ENCODE measurements around the gene NT5DC3. TPM values are rescaled to one million over a fixed set of nuclear protein-coding genes. Genes with fewer than 3 reads are reported as not detected.

Gene NT5DC3
- total and polyA plus RNA-seq, 9 of the 15 experiments (the other 6 are each of a cell fraction or from before 2014, with no cell fraction given): 6.3 to 33.5 (median 24.5) TPM

DNA sequence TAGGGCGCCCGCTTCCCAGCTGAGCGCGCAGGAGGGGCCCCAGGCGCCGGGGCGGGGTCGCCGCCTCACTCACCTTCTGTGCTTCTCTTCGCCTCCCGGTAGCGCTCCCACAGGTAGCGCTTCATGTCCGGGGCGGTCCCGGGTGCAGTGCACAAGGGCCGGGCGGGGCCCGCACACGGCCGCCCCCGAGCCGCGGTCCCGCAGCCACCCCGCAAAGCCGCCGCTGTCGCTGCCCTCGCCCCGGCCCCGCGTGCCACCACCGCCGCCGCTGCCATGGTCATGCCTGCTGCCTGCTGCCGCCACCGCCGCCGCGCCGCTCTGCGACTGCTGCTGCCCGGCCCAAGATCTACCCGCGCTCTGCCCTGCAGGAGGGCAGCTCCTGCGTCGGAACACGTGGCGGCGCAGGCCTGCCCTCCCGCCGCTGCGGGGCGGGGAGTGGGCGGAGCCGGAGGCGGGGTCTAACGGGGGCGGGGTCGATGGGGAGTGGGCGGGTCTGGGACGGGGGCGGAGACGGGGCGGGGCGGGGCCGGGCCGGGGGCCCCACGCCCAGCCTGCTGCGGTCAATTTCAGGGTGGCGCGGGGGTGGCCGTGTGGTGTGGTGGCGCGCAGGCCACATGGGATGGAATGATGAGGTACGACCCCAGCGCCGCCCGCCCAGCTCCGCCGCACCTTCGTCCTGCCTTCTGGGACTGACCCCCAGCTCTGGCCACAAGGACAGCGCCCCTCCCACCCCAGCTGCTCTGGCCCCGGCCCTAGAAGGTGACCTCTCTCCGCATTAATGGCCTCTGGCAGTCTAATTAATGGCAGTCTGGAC is at the start of gene NT5DC3 (continued):
- TF ChIP-seq ARID4B (CRISPR knock-in tag; IDR thresholded peaks at IDR 0.05) (peak; percentile 90), MECOM (CRISPR knock-in tag; IDR thresholded peaks at IDR 0.05) (0 out of 2 replicates have a peak, but pooled peaks have one; percentile 24), ZFP30 (CRISPR knock-in tag; IDR thresholded peaks at IDR 0.05; ENCODE audit: borderline replicate concordance) (no peak), ZNF174 (CRISPR knock-in tag; IDR thresholded peaks at IDR 0.05) (no peak), ZKSCAN1 (IDR thresholded peaks at IDR 0.05; ENCODE audit: low read depth, low read length) (no peak), SAFB (IDR thresholded peaks at IDR 0.05; ENCODE audit: borderline replicate concordance, low read depth, low read length) (no peak), CREB1 (IDR thresholded peaks at IDR 0.05) (no peak), CREB1 (CRISPR knock-in tag; IDR thresholded peaks at IDR 0.05) (no peak), ZBTB7A (IDR thresholded peaks at IDR 0.05; ENCODE audit: borderline replicate concordance, control insufficient read depth, low read depth, low read length) (0 out of 2 replicates have a peak, but pooled peaks have one; percentile 16), POLR2AphosphoS5 (IDR thresholded peaks at IDR 0.05; ENCODE audit: control insufficient read depth, insufficient read depth, low read depth, low read length) (peak; percentile 58; the same call in 1 of the 2 replicates), FOXK2 (conservative IDR thresholded peaks at IDR 0.05 in 1 of 2, IDR thresholded peaks at IDR 0.05 in 1 of 2; ENCODE audit: low read depth in 2 of 2) (no peak)
- TF ChIP-seq, protein P1, sequence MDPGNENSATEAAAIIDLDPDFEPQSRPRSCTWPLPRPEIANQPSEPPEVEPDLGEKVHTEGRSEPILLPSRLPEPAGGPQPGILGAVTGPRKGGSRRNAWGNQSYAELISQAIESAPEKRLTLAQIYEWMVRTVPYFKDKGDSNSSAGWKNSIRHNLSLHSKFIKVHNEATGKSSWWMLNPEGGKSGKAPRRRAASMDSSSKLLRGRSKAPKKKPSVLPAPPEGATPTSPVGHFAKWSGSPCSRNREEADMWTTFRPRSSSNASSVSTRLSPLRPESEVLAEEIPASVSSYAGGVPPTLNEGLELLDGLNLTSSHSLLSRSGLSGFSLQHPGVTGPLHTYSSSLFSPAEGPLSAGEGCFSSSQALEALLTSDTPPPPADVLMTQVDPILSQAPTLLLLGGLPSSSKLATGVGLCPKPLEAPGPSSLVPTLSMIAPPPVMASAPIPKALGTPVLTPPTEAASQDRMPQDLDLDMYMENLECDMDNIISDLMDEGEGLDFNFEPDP (CRISPR knock-in tag; IDR thresholded peaks at IDR 0.05): no peak
- TF ChIP-seq, protein P2, sequence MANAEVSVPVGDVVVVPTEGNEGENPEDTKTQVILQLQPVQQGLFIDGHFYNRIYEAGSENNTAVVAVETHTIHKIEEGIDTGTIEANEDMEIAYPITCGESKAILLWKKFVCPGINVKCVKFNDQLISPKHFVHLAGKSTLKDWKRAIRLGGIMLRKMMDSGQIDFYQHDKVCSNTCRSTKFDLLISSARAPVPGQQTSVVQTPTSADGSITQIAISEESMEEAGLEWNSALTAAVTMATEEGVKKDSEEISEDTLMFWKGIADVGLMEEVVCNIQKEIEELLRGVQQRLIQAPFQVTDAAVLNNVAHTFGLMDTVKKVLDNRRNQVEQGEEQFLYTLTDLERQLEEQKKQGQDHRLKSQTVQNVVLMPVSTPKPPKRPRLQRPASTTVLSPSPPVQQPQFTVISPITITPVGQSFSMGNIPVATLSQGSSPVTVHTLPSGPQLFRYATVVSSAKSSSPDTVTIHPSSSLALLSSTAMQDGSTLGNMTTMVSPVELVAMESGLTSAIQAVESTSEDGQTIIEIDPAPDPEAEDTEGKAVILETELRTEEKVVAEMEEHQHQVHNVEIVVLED (CRISPR knock-in tag; IDR thresholded peaks at IDR 0.05): peak; percentile 64
- TF ChIP-seq, protein P3, sequence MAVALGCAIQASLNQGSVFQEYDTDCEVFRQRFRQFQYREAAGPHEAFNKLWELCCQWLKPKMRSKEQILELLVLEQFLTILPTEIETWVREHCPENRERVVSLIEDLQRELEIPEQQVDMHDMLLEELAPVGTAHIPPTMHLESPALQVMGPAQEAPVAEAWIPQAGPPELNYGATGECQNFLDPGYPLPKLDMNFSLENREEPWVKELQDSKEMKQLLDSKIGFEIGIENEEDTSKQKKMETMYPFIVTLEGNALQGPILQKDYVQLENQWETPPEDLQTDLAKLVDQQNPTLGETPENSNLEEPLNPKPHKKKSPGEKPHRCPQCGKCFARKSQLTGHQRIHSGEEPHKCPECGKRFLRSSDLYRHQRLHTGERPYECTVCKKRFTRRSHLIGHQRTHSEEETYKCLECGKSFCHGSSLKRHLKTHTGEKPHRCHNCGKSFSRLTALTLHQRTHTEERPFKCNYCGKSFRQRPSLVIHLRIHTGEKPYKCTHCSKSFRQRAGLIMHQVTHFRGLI (CRISPR knock-in tag; IDR thresholded peaks at IDR 0.05): no peak
- TF ChIP-seq, protein P4, sequence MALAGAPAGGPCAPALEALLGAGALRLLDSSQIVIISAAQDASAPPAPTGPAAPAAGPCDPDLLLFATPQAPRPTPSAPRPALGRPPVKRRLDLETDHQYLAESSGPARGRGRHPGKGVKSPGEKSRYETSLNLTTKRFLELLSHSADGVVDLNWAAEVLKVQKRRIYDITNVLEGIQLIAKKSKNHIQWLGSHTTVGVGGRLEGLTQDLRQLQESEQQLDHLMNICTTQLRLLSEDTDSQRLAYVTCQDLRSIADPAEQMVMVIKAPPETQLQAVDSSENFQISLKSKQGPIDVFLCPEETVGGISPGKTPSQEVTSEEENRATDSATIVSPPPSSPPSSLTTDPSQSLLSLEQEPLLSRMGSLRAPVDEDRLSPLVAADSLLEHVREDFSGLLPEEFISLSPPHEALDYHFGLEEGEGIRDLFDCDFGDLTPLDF (CRISPR knock-in tag; IDR thresholded peaks at IDR 0.05): no peak
- TF ChIP-seq, protein P5, sequence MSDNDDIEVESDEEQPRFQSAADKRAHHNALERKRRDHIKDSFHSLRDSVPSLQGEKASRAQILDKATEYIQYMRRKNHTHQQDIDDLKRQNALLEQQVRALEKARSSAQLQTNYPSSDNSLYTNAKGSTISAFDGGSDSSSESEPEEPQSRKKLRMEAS (CRISPR knock-in tag; IDR thresholded peaks at IDR 0.05): peak; percentile 94
